Sigmoid colon (tissue), 7 donors: ENCODE results near the gene PRKAB2. TPM values are rescaled to one million over a fixed set of nuclear protein-coding genes. Genes with fewer than 3 reads are reported as not detected.

Experiments
- DNase-seq: peaks from one replicate; pipeline ENCODE4 v3.0.0-alpha.2; 2019
- H3K27ac ChIP-seq, 4 donors: fragments of 200-600 bp; sonication (generic); one replicate each; pipeline ENCODE4 v1.5.1; 2016 to 2019; ENCODE audit warnings: mild to moderate bottlenecking in 1 of 4
- H3K27me3 ChIP-seq, 3 donors: fragments of 200-600 bp; sonication (generic); one replicate each; pipeline ENCODE4 v1.5.1; 2019; ENCODE audit warnings: mild to moderate bottlenecking in 1 of 3
- H3K36me3 ChIP-seq, 4 donors: fragments of 200-600 bp; sonication (generic); one replicate each; pipeline ENCODE4 v1.5.1; 2016 to 2019
- H3K4me1 ChIP-seq, 4 donors: fragments of 200-600 bp; sonication (generic); one replicate each; pipeline ENCODE4 v1.5.1; 2017 to 2019
- H3K4me3 ChIP-seq, 4 donors: fragments of 200-600 bp; sonication (generic); one replicate each; pipeline ENCODE4 v1.5.1; 2017 to 2019; ENCODE audit warnings: mild to moderate bottlenecking in 2 of 4, moderate library complexity in 1 of 4
- H3K9me3 ChIP-seq, 4 donors: fragments of 200-600 bp in 3 of 4; sonication (generic) in 3 of 4; one replicate each; pipeline versions ENCODE4 v1.5.1 to v1.6.1; 2013 to 2019
- CTCF ChIP-seq, 4 experiments: fragments of 450-650 bp in 3 of 4; fragments of 200-600 bp in 1 of 4; IDR thresholded peaks; one replicate each; pipeline ENCODE4 v1.5.1; 2016 to 2019; ENCODE audit warnings: antibody characterized with exemption in 4 of 4, mild to moderate bottlenecking in 3 of 4, moderate library complexity in 2 of 4
- EP300 ChIP-seq, 4 donors: sonication (generic); formaldehyde crosslinking; IDR thresholded peaks; one replicate each; pipeline ENCODE4 v1.6.1; 2017; ENCODE audit warnings: antibody characterized with exemption in 4 of 4
- POLR2A ChIP-seq, 2 donors: fragments of 450-650 bp; IDR thresholded peaks; one replicate each; pipeline ENCODE4 v1.6.1; 2016; ENCODE audit warnings: antibody characterized with exemption in 2 of 2, mild to moderate bottlenecking in 2 of 2, moderate library complexity in 2 of 2
- POLR2AphosphoS5 ChIP-seq, 4 donors: sonication (generic); formaldehyde crosslinking; IDR thresholded peaks; one replicate each; pipeline ENCODE4 v1.6.1; 2017; ENCODE audit warnings: antibody characterized with exemption in 4 of 4
- WGBS, 2 donors: extraction: QIAGEN DNeasy Blood & Tissue Kit; methylation state at CpG; one replicate each; pipeline ENCODE4 v1.1.7; 2013; 5-methylcytosine and 5-hydroxymethylcytosine counted together
- intact Hi-C: fragments of 100-400 bp; cut with DNase I; formaldehyde crosslinking; loops from one replicate; pipeline ENCODE4 v1.15.1; 2023
- polyA plus RNA-seq, 3 donors: library from polyadenylated mRNA; stranded (reverse); fragments of 200-250 nt; gene quantifications; one replicate each; pipeline ENCODE4 v1.2.3, GENCODE V29; 2013
- total RNA-seq, 4 donors: library from RNA; depleted of rRNA; stranded (reverse); fragments of >200 nt; gene quantifications; one replicate each; pipeline ENCODE4 v1.1.0, GENCODE V29; 2016
- donor health status: healthy with polysubstance abuse.
- donor health status: Bipolar disorder and iron deficiency.
- donor health status: healthy.

Gene PRKAB2
- total and polyA plus RNA-seq, 7 donors, result 5.4 to 40.3 (median 33.5) TPM

- no peaks in the 10 kb centered on the region for H3K27me3 ChIP-seq
- no peak overlapping the region for H3K27ac ChIP-seq
- H3K9me3 ChIP-seq, result no peaks in the 10 kb centered on the region
- 85% methylated on average over 8 of the region's 8 CpGs for WGBS, 2 donors
- no peak overlapping the region for H3K4me3 ChIP-seq
- TF ChIP-seq EP300 (IDR thresholded peaks at IDR 0.05), result no peak
- no peak for TF ChIP-seq CTCF (IDR thresholded peaks at IDR 0.05)
- TF ChIP-seq POLR2A (IDR thresholded peaks at IDR 0.05), result no peak
- no peak for TF ChIP-seq POLR2AphosphoS5 (IDR thresholded peaks at IDR 0.05)
- no peak for DNase-seq
- intact Hi-C loops, result no loop called here
- H3K36me3 ChIP-seq, result no peaks in the 10 kb centered on the region
- no peaks in the 10 kb centered on the region for H3K4me1 ChIP-seq
Measured at GRCh38 chr1:147105909-147106308, 66.4 kb downstream of the PRKAB2 start.

Other genes with a start within 250 kb of the PRKAB2 start
- gene NBPF12, start 234.1 kb downstream of the PRKAB2 start, total RNA-seq, result 10 to 100 TPM in 3 of 4 donors, 1 to 10 TPM in 1; 8.2 to 16.3 (median 11.5) TPM
- gene NBPF12, start 234.1 kb downstream of the PRKAB2 start, polyA plus RNA-seq, result 1 to 10 TPM; 2.3 to 8.3 (median 2.4) TPM
- gene FMO5, start 52.9 kb upstream of the PRKAB2 start, total RNA-seq, result 1 to 10 TPM; 1.9 to 7.1 (median 3.2) TPM
- gene FMO5, start 52.9 kb upstream of the PRKAB2 start, polyA plus RNA-seq, result 10 to 100 TPM; 10.2 to 48.8 (median 40.2) TPM
- 10 to 100 TPM; 19.7 to 27.4 (median 23.6) TPM for gene CHD1L, start 70.2 kb upstream of the PRKAB2 start, total RNA-seq
- gene CHD1L, start 70.2 kb upstream of the PRKAB2 start, polyA plus RNA-seq, result 10 to 100 TPM; 12.6 to 20.6 (median 18.3) TPM